ENCODE results near the gene USP10. TPM values are rescaled to one million over a fixed set of nuclear protein-coding genes. Genes with fewer than 3 reads are reported as not detected.

The USP10 gene
- total RNA-seq, 1 experiment from 2014 or later = 203 TPM

- Histone ChIP-seq H3K9me3 (ENCODE audit: control insufficient read depth, low read depth, low read length) (no peaks in the 10 kb centered on the region), H2AK5ac (ENCODE audit: insufficient read length, low read length) (no peak overlapping the region), H3K18ac (ENCODE audit: insufficient read length, low read depth, low read length) (no peak overlapping the region), H4K8ac (replicated peaks; ENCODE audit: insufficient read length, low read depth, low read length) (no peak overlapping the region), H2BK120ac (ENCODE audit: low read depth, low read length, poor library complexity, severe bottlenecking) (no peak overlapping the region), H2AFZ (ENCODE audit: low read length) (no peak overlapping the region), H4K5ac (ENCODE audit: insufficient read length, low read depth, low read length) (no peak overlapping the region), H3K4me1 (ENCODE audit: insufficient read depth, low read length) (no peaks in the 10 kb centered on the region), H4K20me1 (ENCODE audit: control insufficient read depth, insufficient read depth, insufficient read length) (peaks cover 3% of the 10 kb centered on the region), H3K79me2 (ENCODE audit: insufficient read depth, low read length) (no peaks in the 10 kb centered on the region; the same call in 1 of the 2 replicates), H3K56ac (ENCODE audit: insufficient read length, low read depth, low read length) (no peak overlapping the region), H2BK20ac (ENCODE audit: low read depth, low read length, poor library complexity, severe bottlenecking) (no peak overlapping the region), H3K9ac (ENCODE audit: extremely low read depth, insufficient read length, low read length) (no peak overlapping the region), H3K23ac (ENCODE audit: insufficient read length, low read depth, low read length) (no peak overlapping the region), H3K27me3 (ENCODE audit: insufficient read depth, low read length) (no peaks in the 10 kb centered on the region), H3K79me1 (ENCODE audit: insufficient read depth, low read depth, low read length, poor library complexity, severe bottlenecking) (no peaks in the 10 kb centered on the region), H2BK12ac (ENCODE audit: insufficient read length, low read depth, low read length) (no peak overlapping the region), H3K4me2 (ENCODE audit: insufficient read depth, insufficient read length, low read length) (no peak overlapping the region), H3K14ac (ENCODE audit: insufficient read depth, low read length) (no peak overlapping the region), H3K27ac (ENCODE audit: insufficient read length, low read depth, low read length) (no peak overlapping the region), H3T11ph (ENCODE audit: low read length) (no peak overlapping the region), H3K23me2 (ENCODE audit: insufficient read length, low read depth, low read length, poor library complexity, severe bottlenecking) (no peaks in the 10 kb centered on the region), H4K91ac (ENCODE audit: insufficient read length, low read depth, low read length) (no peak overlapping the region), H3K4ac (ENCODE audit: low read depth, low read length) (no peak overlapping the region), H2BK5ac (ENCODE audit: insufficient read length, low read length) (no peak overlapping the region), H2BK15ac (ENCODE audit: low read depth, low read length) (no peak overlapping the region)
- Mint-ChIP-seq H3K4me3 (no peak overlapping the region), H3K4me1 (no peaks in the 10 kb centered on the region), H3K36me3 (ENCODE audit: insufficient read depth in 1 of 3, low read depth in 3 of 3) (peaks cover 61 to 92% (median 88%) of the 10 kb centered on the region in 3 experiments; a peak in 6 of 7 replicates), H3K27me3 (ENCODE audit: low read depth) (peaks cover 2% of the 10 kb centered on the region; the same call in 1 of the 2 replicates), H3K27ac (peak overlapping the region in 1 of 3 experiments; percentile 12; a peak in 2 of 7 replicates), H3K9me3 (no peaks in the 10 kb centered on the region)
- DNase-seq = no peak
- TF ChIP-seq CTCF (conservative IDR thresholded peaks at IDR 0.05) = no peak
- WGBS (ENCODE audit: extremely low coverage, insufficient read length, low lambda C conversion rate) = no CpG with 5 or more reads among the region's 11 CpGs
Measured at GRCh38 chr16:84766978-84767773, 67.4 kb downstream of the USP10 start.

All from H9 (cell line).